ENCODE data around the gene DYSF. TPM values are rescaled to one million over a fixed set of nuclear protein-coding genes. Genes with fewer than 3 reads are reported as not detected.

DYSF gene
- total RNA-seq, 1 experiment from 2014 or later = not detected

- in situ Hi-C loops (cut with HindIII; ENCODE audit: low pct_unique_long_range_greater_than_20kb, low sequenced_read_pairs) = no loop called here
- no peak for DNase-seq (ENCODE audit: low read depth)
These were observed 158.6 kb downstream of the DYSF start for GRCh38 chr2:71611781-71612527.

- in situ Hi-C loops (cut with HindIII; ENCODE audit: low pct_unique_long_range_greater_than_20kb, low sequenced_read_pairs) = no loop called here
- DNase-seq (ENCODE audit: low read depth) = no peak
These were observed 159.4 kb downstream of the DYSF start for GRCh38 chr2:71612581-71613402.

DNA sequence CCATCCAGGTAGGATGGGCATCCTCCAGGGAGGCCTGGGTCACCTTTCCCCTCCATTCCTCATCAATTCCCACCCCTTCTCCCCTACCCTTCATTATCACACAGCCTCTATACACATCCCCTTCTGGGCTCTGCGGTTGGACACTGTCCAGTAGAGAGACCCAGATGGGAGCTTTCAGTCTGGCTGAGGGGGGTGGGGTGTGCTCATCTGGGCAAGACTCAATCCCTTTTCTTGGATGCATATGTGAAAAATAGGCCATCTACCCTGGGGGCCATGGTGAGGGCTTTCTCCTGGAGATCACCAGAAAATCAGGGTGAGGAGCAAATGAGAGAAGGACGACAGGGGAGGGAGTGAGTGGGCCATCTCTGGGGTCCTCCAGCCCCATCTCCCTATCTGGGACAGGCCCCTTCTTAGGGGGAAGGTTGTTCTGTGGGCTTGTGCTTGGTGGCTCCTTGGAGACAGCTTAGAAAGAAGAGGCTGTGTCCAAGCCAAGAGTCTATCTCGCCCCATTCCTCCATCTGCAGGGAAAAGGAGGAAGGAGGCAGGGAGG, 160.1 kb downstream of the DYSF start:
- in situ Hi-C loops (cut with HindIII; ENCODE audit: low pct_unique_long_range_greater_than_20kb, low sequenced_read_pairs) = no loop called here
- DNase-seq (ENCODE audit: low read depth) = no peak

DNA sequence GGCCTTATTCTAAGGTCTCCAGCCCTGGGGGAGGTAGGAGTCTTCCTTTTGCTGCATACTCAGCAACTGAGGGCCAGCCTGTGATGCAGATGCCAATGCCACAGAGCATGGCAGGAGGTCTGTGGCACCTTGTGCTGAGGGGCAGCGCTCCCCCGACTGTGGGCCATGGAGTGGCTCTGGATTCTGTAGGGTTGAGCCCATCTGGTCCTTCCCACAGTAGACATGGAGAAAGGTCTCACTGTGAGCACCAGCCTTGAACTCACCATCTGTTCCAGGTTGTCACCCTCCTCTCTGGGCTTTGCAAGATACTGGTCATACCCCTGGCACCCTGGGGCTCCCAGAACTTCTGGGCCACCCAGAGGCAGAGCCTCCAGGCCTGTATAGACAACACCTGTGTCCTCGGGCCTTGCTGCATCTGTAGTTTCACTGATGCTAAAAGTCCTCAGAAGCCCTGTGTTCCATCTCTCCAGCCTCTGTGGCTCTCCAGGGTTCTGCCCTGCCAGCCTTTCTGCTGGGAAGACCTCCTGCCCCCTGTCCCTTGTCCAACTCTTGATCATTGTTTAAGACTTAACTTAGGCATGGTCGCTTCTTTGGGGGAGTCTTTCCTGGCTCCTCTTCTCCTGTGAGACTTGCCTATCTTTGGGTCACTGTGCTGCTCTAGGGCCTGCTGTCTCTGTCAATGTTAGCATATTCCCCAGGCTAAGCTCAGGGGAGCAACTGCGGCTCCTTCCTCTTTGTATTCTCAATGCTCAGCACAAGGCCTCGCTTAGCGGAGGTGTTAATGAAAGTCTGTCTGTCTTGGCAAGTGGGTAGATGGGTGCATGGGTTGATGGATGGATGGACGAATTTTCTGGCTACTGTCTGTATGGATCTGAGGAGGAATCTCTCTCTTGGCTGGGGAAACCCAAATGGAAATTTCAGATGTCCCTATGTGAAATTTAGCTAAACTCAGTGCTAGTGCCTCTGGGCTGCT, 160.9 kb downstream of the DYSF start:
- no peak for DNase-seq (ENCODE audit: low read depth)
- in situ Hi-C loops (cut with HindIII; ENCODE audit: low pct_unique_long_range_greater_than_20kb, low sequenced_read_pairs) = no loop called here

- DNase-seq (ENCODE audit: low read depth) = no peak
- in situ Hi-C loops (cut with HindIII; ENCODE audit: low pct_unique_long_range_greater_than_20kb, low sequenced_read_pairs) = no loop called here
These were observed 161.8 kb downstream of the DYSF start for GRCh38 chr2:71614976-71615766.

- in situ Hi-C loops (cut with HindIII; ENCODE audit: low pct_unique_long_range_greater_than_20kb, low sequenced_read_pairs) = no loop called here
- no peak for DNase-seq (ENCODE audit: low read depth)
These were observed 162.7 kb downstream of the DYSF start for GRCh38 chr2:71615767-71616730.

- no peak for DNase-seq (ENCODE audit: low read depth)
- in situ Hi-C loops (cut with HindIII; ENCODE audit: low pct_unique_long_range_greater_than_20kb, low sequenced_read_pairs) = no loop called here
These were observed 163.9 kb downstream of the DYSF start for GRCh38 chr2:71617266-71617665.

DNA sequence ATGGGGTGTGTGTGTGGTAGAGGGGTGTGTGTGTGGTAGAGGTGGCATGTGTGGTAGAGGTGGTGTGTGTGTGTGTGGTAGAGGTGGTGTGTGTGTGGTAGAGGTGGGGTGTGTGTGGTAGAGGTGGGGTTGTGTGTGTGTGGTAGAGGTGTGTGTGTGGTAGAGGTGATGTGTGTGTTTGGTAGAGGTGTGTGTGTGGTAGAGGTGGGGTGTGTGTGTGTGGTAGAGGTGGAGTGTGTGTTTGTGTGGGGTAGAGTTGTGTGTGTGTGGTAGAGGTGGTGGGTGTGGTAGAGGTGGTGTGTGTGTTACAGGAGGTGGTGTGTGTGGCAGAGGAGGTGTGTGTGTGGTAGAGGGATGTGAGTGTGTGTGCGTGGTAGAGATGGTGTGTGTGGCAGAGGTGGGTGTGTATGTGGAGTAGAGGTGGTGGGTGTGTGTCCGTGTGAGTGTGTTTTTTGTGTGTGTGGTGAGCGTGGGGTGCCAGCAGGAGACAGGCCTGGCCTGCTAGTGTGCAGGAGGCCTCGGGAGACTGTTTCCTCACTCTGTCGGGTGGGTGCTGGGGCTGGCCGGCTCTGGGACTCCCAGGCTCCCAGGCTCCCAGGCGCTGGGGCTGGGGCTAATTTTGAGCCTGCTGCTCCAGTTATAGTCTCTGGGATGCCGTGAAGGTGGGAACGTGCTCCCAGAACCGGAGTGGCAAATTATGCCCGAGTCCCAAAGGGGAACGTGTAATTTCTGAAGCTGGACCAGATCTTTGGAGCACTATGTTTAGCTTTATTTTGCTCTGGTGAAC, 165.2 kb downstream of the DYSF start:
- in situ Hi-C loops (cut with HindIII; ENCODE audit: low pct_unique_long_range_greater_than_20kb, low sequenced_read_pairs) = no loop called here

GRCh38 chr2:71619230-71619741, 165.9 kb downstream of the DYSF start:
- DNase-seq (ENCODE audit: low read depth) = no peak
- in situ Hi-C loops (cut with HindIII; ENCODE audit: low pct_unique_long_range_greater_than_20kb, low sequenced_read_pairs) = no loop called here

More for the DNA sequence above, 165.2 kb downstream of the DYSF start:
- DNase-seq (ENCODE audit: low read depth) = no peak

- in situ Hi-C loops (cut with HindIII; ENCODE audit: low pct_unique_long_range_greater_than_20kb, low sequenced_read_pairs) = no loop called here
- DNase-seq (ENCODE audit: low read depth) = no peak
These were observed 166.8 kb downstream of the DYSF start for GRCh38 chr2:71620116-71620515.

DNA sequence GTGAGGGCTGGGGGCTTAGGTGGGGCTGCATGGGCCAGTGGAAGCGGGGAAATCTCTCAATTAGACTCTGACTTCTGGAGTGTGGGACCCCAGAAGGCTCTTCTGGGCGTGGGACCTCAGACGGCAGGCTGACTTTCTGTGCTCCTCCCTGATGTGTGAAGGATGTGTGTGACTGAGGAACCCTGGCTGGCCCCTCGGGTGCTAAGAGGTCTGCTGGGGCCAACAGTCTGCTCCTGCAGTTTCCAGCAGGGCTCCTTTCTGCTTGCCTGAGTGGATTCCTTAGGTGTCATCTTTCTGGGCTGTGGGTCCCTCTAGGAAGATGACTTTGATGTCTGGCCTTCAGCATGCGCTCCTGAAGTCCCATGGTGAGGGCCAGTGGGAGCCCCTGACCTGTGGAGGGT, 167.5 kb downstream of the DYSF start:
- in situ Hi-C loops (cut with HindIII; ENCODE audit: low pct_unique_long_range_greater_than_20kb, low sequenced_read_pairs) = no loop called here
- DNase-seq (ENCODE audit: low read depth) = no peak

GRCh38 chr2:71629273-71629672, 175.9 kb downstream of the DYSF start:
- in situ Hi-C loops (cut with HindIII; ENCODE audit: low pct_unique_long_range_greater_than_20kb, low sequenced_read_pairs) = no loop called here
- DNase-seq (ENCODE audit: low read depth) = no peak

DNA sequence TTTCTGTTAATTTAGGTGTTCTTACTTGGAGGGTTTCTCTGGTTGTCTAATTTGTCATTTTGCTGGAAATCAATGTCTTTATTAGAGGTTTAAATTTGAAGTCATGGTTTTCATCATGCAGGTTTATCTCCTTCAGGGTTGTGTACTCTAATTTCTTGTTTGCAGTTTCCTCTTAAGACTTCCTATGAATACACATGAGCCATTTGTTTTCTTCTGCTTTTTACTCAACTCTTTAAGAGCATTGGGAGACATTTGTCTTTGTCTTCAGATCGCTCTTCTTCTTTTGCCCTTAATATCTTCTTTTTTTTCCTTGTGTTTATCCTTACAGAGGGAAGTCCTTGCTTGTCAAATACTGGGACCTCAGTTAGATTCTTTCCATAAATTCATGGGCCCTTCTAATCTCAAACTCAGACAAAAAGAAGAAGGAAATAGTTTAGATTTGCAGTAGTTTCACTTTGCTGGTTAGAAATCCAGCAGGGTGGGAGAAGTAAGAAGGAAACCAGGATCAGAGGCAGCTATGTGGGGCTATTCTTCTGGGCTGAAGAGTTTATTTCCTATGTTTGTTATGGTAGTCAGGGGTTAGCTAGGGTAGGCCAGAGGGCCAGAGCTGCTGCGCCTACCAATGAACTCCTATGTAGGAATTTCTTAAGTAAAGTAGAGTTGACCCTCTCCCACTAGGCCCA, 176.6 kb downstream of the DYSF start:
- in situ Hi-C loops (cut with HindIII; ENCODE audit: low pct_unique_long_range_greater_than_20kb, low sequenced_read_pairs) = no loop called here
- no peak for DNase-seq (ENCODE audit: low read depth)

DNA sequence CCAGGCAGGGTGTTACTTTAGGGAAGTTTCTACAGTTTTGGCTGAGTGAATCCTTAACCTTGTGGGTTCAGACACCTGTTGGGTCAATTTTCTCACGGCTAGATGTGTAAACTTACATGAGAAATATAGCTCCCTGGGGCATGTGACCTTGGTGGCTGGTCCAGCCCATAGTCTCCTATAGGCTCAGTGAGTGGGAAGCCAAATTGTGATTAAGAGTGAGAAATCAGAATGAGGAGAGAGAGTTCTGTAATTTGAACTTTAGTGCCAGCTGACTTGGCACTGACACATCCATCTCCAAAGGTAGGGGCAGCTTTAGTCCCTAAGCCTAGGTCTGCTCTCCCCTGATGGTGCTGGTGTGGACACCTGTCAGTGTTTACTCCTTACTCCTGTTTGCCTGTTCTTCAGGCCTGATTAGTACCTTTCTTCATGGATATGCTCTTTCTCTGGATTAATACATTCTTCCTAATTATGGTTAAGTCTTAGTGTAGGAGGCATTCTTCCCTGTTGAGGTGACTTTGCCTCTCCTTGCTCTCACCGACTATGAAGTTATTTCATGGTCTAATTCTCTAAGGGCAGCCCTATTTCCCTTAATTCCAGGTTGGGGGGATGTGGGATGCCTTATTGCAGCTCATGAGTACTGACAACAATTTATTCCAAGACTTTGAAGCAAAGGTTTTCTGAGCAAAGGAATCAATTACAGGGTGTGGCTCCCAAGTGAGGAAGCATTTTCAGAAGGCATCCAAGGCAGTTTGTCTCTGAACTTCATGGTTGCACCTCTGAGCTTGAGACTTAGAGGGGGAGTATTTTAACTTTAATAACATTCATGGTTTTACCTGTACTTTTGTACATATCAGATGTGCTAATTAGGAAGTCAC, 177.3 kb downstream of the DYSF start:
- in situ Hi-C loops (cut with HindIII; ENCODE audit: low pct_unique_long_range_greater_than_20kb, low sequenced_read_pairs) = no loop called here
- DNase-seq (ENCODE audit: low read depth) = no peak
